H9 (cell line): Measurements from ENCODE around the gene VPS18. TPM values are rescaled to one million over a fixed set of nuclear protein-coding genes. Genes with fewer than 3 reads are reported as not detected.

Experiments
- DNase-seq: peaks from one replicate; pipeline ENCODE4 v3.0.0-alpha.2; 2017
- H2AFZ ChIP-seq: one replicate; pipeline ENCODE4 v1.6.1; 2013; ENCODE audit warnings: mild to moderate bottlenecking, low read length, control low read depth, moderate library complexity
- H2AK5ac ChIP-seq: 2 replicates; pipeline ENCODE4 v1.6.1; 2013; ENCODE audit warnings: low read length, control low read depth, mixed read lengths; ENCODE audit not compliant: insufficient read length
- H2BK120ac ChIP-seq: one replicate; pipeline ENCODE4 v1.6.1; 2013; ENCODE audit warnings: low read depth, mild to moderate bottlenecking, low read length, control low read depth, inconsistent platforms; ENCODE audit not compliant: poor library complexity, severe bottlenecking
- H2BK12ac ChIP-seq: 2 replicates; pipeline ENCODE4 v1.6.1; 2013; ENCODE audit warnings: low read length, control low read depth, mixed read lengths, low read depth; ENCODE audit not compliant: insufficient read length
- H2BK15ac ChIP-seq: 2 replicates; pipeline ENCODE4 v1.6.1; 2013; ENCODE audit warnings: low read depth, low read length, control low read depth
- H2BK20ac ChIP-seq: one replicate; pipeline ENCODE4 v1.6.1; 2013; ENCODE audit warnings: low read depth, mild to moderate bottlenecking, low read length, control low read depth, inconsistent platforms; ENCODE audit not compliant: poor library complexity, severe bottlenecking
- H2BK5ac ChIP-seq: 2 replicates; pipeline ENCODE4 v1.6.1; 2013; ENCODE audit warnings: low read length, control low read depth, mixed read lengths; ENCODE audit not compliant: insufficient read length
- H3K14ac ChIP-seq: 2 replicates; pipeline ENCODE4 v1.6.1; 2013; ENCODE audit warnings: low read length, control low read depth; ENCODE audit not compliant: insufficient read depth
- H3K18ac ChIP-seq: 2 replicates; pipeline ENCODE4 v1.6.1; 2013; ENCODE audit warnings: low read depth, mild to moderate bottlenecking, mixed read lengths, low read length, control low read depth; ENCODE audit not compliant: insufficient read length
- H3K23ac ChIP-seq: 2 replicates; pipeline ENCODE4 v1.6.1; 2013; ENCODE audit warnings: low read length, control low read depth, mixed read lengths, low read depth; ENCODE audit not compliant: insufficient read length
- H3K23me2 ChIP-seq: 2 replicates; pipeline ENCODE4 v1.6.1; 2013; ENCODE audit warnings: low read depth, mild to moderate bottlenecking, mixed read lengths, low read length, control low read depth; ENCODE audit not compliant: insufficient read length, poor library complexity, severe bottlenecking
- H3K27ac ChIP-seq: 2 replicates; pipeline ENCODE4 v1.5.1; 2013; ENCODE audit warnings: low read length, control low read depth, mixed read lengths, low read depth; ENCODE audit not compliant: insufficient read length
- H3K27me3 ChIP-seq: 2 replicates; pipeline ENCODE4 v1.6.1; 2013; ENCODE audit warnings: low read length, control low read depth, inconsistent platforms; ENCODE audit not compliant: insufficient read depth
- H3K4ac ChIP-seq: 2 replicates; pipeline ENCODE4 v1.6.1; 2013; ENCODE audit warnings: low read depth, mild to moderate bottlenecking, control low read depth, inconsistent platforms, low read length, moderate library complexity
- H3K4me1 ChIP-seq: 2 replicates; pipeline ENCODE4 v1.6.1; 2013; ENCODE audit warnings: low read length, control low read depth, inconsistent platforms; ENCODE audit not compliant: insufficient read depth
- H3K4me2 ChIP-seq: 2 replicates; pipeline ENCODE4 v1.6.1; 2013; ENCODE audit warnings: low read length, control low read depth, mixed read lengths; ENCODE audit not compliant: insufficient read length, insufficient read depth
- H3K56ac ChIP-seq: 2 replicates; pipeline ENCODE4 v1.6.1; 2013; ENCODE audit warnings: low read depth, mild to moderate bottlenecking, mixed read lengths, low read length, control low read depth; ENCODE audit not compliant: insufficient read length
- H3K79me1 ChIP-seq: 2 replicates; pipeline ENCODE4 v1.6.1; 2013; ENCODE audit warnings: low read depth, mild to moderate bottlenecking, moderate library complexity, low read length, control low read depth, inconsistent platforms; ENCODE audit not compliant: insufficient read depth, poor library complexity, severe bottlenecking
- H3K79me2 ChIP-seq: 2 replicates; pipeline ENCODE4 v1.6.1; 2013; ENCODE audit warnings: low read length, control low read depth, inconsistent platforms; ENCODE audit not compliant: insufficient read depth
- H3K9ac ChIP-seq: 2 replicates; pipeline ENCODE4 v1.6.1; 2013; ENCODE audit warnings: low read length, control low read depth, mixed read lengths; ENCODE audit not compliant: insufficient read length; ENCODE audit errors: extremely low read depth
- H3K9me3 ChIP-seq: one replicate; pipeline ENCODE4 v1.6.1; 2013; ENCODE audit warnings: low read depth, low read length, inconsistent platforms; ENCODE audit not compliant: control insufficient read depth
- H3T11ph ChIP-seq: one replicate; pipeline ENCODE4 v1.6.1; 2013; ENCODE audit warnings: mild to moderate bottlenecking, low read length, control low read depth, inconsistent platforms
- H4K20me1 ChIP-seq: one replicate; pipeline ENCODE4 v1.6.1; 2013; ENCODE audit not compliant: control insufficient read depth, insufficient read length, insufficient read depth
- H4K5ac ChIP-seq: 2 replicates; pipeline ENCODE4 v1.6.1; 2013; ENCODE audit warnings: low read depth, mild to moderate bottlenecking, mixed read lengths, low read length, control low read depth; ENCODE audit not compliant: insufficient read length
- H4K8ac ChIP-seq: replicated peaks from 2 replicates; pipeline ENCODE4 v1.6.1; 2013; ENCODE audit warnings: low read length, control low read depth, mixed read lengths, low read depth; ENCODE audit not compliant: insufficient read length
- H4K91ac ChIP-seq: 2 replicates; pipeline ENCODE4 v1.6.1; 2013; ENCODE audit warnings: low read depth, mild to moderate bottlenecking, moderate library complexity, mixed read lengths, low read length, control low read depth; ENCODE audit not compliant: insufficient read length
- H3K27ac Mint-ChIP-seq, 3 experiments: 2 replicates in 2 of 3; 3 replicates in 1 of 3; pipeline ENCODE4 v1.8.0; 2020 to 2021; ENCODE audit warnings: mixed read lengths in 3 of 3, mild to moderate bottlenecking in 1 of 3, moderate library complexity in 1 of 3
- H3K27me3 Mint-ChIP-seq: 2 replicates; pipeline ENCODE4 v1.8.0; 2021; ENCODE audit warnings: low read depth, mild to moderate bottlenecking, moderate library complexity, mixed read lengths
- H3K36me3 Mint-ChIP-seq, 3 experiments: 2 replicates in 2 of 3; 3 replicates in 1 of 3; pipeline ENCODE4 v1.8.0; 2020 to 2021; ENCODE audit warnings: low read depth in 3 of 3, mixed read lengths in 3 of 3; ENCODE audit not compliant: insufficient read depth in 1 of 3
- H3K4me1 Mint-ChIP-seq, 2 experiments: 2 replicates each; pipeline ENCODE4 v1.8.0; 2020; ENCODE audit warnings: mixed read lengths in 2 of 2
- H3K4me3 Mint-ChIP-seq, 2 experiments: 2 replicates in 1 of 2; 3 replicates in 1 of 2; pipeline ENCODE4 v1.8.0; 2020 to 2021; ENCODE audit warnings: mild to moderate bottlenecking in 2 of 2, mixed read lengths in 2 of 2, moderate library complexity in 1 of 2
- H3K9me3 Mint-ChIP-seq, 2 experiments: 2 replicates in 1 of 2; 3 replicates in 1 of 2; pipeline ENCODE4 v1.8.0; 2020; ENCODE audit warnings: mild to moderate bottlenecking in 2 of 2, mixed read lengths in 2 of 2, moderate library complexity in 1 of 2
- WGBS: extraction: QIAGEN DNeasy Blood & Tissue Kit; methylation state at CpG from one replicate; pipeline ENCODE4 v1.1.7; 2013; ENCODE audit warnings: missing lambda C conversion rate, low lambda C conversion rate, mixed read lengths; ENCODE audit not compliant: insufficient read length; ENCODE audit errors: extremely low coverage; 5-methylcytosine and 5-hydroxymethylcytosine counted together
- total RNA-seq: library from RNA; stranded (reverse); gene quantifications from 2 replicates; pipeline ENCODE4 v1.2.1, GENCODE V29; 2021
- TF ChIP-seq, protein P1 (sequence below): fragments of 200-600 bp; sonication (generic); conservative IDR thresholded peaks from 3 replicates; pipeline ENCODE4 v1.8.0; 2021; ENCODE audit warnings: antibody characterized with exemption, mild to moderate bottlenecking

Gene VPS18
- total RNA-seq, 1 experiment from 2014 or later, result 45.0 TPM

DNA sequence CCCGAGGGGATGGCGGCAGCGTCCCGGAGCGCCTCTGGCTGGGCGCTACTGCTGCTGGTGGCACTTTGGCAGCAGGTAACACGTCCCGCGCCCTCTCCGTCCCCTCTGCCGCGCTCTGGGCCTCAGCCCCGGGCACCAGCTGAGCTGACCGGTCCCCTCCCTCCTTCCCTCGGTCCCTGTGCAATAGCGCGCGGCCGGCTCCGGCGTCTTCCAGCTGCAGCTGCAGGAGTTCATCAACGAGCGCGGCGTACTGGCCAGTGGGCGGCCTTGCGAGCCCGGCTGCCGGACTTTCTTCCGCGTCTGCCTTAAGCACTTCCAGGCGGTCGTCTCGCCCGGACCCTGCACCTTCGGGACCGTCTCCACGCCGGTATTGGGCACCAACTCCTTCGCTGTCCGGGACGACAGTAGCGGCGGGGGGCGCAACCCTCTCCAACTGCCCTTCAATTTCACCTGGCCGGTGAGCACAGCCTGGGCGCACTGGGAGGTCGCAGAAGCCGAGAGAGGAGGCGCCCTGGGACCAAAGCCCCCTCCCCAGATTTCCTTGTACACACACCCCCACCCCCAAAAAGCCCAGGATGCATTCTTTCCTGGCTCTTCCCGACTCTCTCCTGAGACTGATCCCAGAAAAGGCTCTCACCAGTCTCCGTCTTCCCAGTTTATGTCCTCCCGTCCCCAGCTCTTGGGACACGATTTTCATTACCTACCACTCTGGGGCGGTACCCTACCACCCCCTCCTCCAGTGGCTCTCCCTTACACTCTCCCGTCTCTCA lies 35.6 kb downstream of the VPS18 start:
- no peak overlapping the region for H4K8ac ChIP-seq
- H3K36me3 Mint-ChIP-seq, result no peaks in the 10 kb centered on the region; a peak in 1 of 7 replicates
- no peak overlapping the region for H3K14ac ChIP-seq
- H2AFZ ChIP-seq, result no peak overlapping the region
- no peak overlapping the region for H3K9ac ChIP-seq
- no peak overlapping the region for H2BK15ac ChIP-seq
- no peaks in the 10 kb centered on the region for H3K79me1 ChIP-seq
- H3K4me2 ChIP-seq, result peak overlapping the region; percentile 68
- H4K5ac ChIP-seq, result no peak overlapping the region
- no peak overlapping the region for H3K27ac Mint-ChIP-seq
- peaks cover 31 to 44% of the 10 kb centered on the region in 2 experiments for H3K4me1 Mint-ChIP-seq
- TF ChIP-seq, protein P1, sequence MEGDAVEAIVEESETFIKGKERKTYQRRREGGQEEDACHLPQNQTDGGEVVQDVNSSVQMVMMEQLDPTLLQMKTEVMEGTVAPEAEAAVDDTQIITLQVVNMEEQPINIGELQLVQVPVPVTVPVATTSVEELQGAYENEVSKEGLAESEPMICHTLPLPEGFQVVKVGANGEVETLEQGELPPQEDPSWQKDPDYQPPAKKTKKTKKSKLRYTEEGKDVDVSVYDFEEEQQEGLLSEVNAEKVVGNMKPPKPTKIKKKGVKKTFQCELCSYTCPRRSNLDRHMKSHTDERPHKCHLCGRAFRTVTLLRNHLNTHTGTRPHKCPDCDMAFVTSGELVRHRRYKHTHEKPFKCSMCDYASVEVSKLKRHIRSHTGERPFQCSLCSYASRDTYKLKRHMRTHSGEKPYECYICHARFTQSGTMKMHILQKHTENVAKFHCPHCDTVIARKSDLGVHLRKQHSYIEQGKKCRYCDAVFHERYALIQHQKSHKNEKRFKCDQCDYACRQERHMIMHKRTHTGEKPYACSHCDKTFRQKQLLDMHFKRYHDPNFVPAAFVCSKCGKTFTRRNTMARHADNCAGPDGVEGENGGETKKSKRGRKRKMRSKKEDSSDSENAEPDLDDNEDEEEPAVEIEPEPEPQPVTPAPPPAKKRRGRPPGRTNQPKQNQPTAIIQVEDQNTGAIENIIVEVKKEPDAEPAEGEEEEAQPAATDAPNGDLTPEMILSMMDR, result no peak
- H3K79me2 ChIP-seq, result no peaks in the 10 kb centered on the region
- H3K4me3 Mint-ChIP-seq, result peak overlapping the region; percentile 58 to 87
- peaks cover 35% of the 10 kb centered on the region for H3K23me2 ChIP-seq
- H2BK120ac ChIP-seq, result no peak overlapping the region
- H3K4me1 ChIP-seq, result peaks cover 3% of the 10 kb centered on the region; the same call in 1 of the 2 replicates
- H3K27ac ChIP-seq, result no peak overlapping the region
- H2BK5ac ChIP-seq, result no peak overlapping the region
- no CpG with 5 or more reads among the region's 56 CpGs for WGBS
- no peak overlapping the region for H2BK20ac ChIP-seq
- H3K27me3 ChIP-seq, result peaks cover 51% of the 10 kb centered on the region
- H3K4ac ChIP-seq, result no peak overlapping the region
- H3T11ph ChIP-seq, result no peak overlapping the region
- H2AK5ac ChIP-seq, result no peak overlapping the region
- H4K20me1 ChIP-seq, result no peaks in the 10 kb centered on the region
- no peak for DNase-seq
- no peak overlapping the region for H3K18ac ChIP-seq
- H3K56ac ChIP-seq, result no peak overlapping the region
- H4K91ac ChIP-seq, result no peak overlapping the region
- H3K9me3 Mint-ChIP-seq, result peaks cover 3% of the 10 kb centered on the region in 2 experiments; a peak in 4 of 5 replicates
- H3K27me3 Mint-ChIP-seq, result peaks cover 99% of the 10 kb centered on the region
- no peak overlapping the region for H3K23ac ChIP-seq
- H2BK12ac ChIP-seq, result no peak overlapping the region
- no peaks in the 10 kb centered on the region for H3K9me3 ChIP-seq
